ENCODE data around the gene PRDM2.

PRDM2 gene

DNA sequence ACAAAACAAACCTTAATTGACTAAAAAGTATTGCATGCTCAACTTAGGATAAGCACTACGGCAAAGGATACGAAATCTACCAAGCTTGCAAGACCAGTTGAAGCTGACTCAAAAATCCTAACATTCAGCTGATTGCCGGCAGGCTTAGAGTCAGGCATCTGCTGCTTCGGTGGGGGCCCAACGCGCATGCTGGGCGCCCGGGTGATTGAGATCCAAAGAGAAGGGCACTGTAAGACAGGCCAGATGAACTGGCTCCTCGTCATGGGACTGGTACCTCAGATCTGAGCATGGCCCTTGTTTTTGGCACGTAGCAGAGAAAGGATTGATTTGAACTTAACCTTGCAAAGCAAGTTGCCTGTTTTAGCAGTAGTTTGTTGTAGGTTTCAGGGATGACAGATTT, 86.6 kb downstream of the PRDM2 start:
- H3K9me2 ChIP-seq (ENCODE audit: low read depth, low read length): no peaks in the 10 kb centered on the region
- no peak overlapping the region for H3K27ac ChIP-seq (ENCODE audit: low read depth, low read length, poor library complexity, severe bottlenecking)
- H3K27me3 ChIP-seq (ENCODE audit: insufficient read depth, low read length): no peaks in the 10 kb centered on the region
- peaks cover 98% of the 10 kb centered on the region for H3K36me3 ChIP-seq (ENCODE audit: insufficient read depth, low read length)
- no peaks in the 10 kb centered on the region for H3F3A ChIP-seq (ENCODE audit: insufficient read depth, low read length)
- H3K9me3 ChIP-seq (ENCODE audit: low read length): no peaks in the 10 kb centered on the region
- peaks cover 15% of the 10 kb centered on the region for H3K4me1 ChIP-seq (ENCODE audit: insufficient read depth, low read length, severe bottlenecking)
- no peak overlapping the region for H3K4me2 ChIP-seq (ENCODE audit: low read length)
- peaks cover 28% of the 10 kb centered on the region; the same call in 1 of the 2 replicates for H4K20me1 ChIP-seq (ENCODE audit: insufficient read depth, low read length)
- no peak overlapping the region for H2AFZ ChIP-seq (ENCODE audit: low read length)
- no peak overlapping the region for H3K4me3 ChIP-seq (ENCODE audit: low read depth, low read length, poor library complexity, severe bottlenecking)
- TF ChIP-seq CTCF (IDR thresholded peaks at IDR 0.05; ENCODE audit: low read length) (no peak), EZH2 (IDR thresholded peaks at IDR 0.05; ENCODE audit: borderline replicate concordance, low read length) (no peak)
- H3K79me2 ChIP-seq (ENCODE audit: insufficient read depth, low read length): peaks cover 60% of the 10 kb centered on the region
- no peak overlapping the region for H3K9ac ChIP-seq (ENCODE audit: low read length)

- peaks cover 45% of the 10 kb centered on the region for H3K79me2 ChIP-seq (ENCODE audit: insufficient read depth, low read length)
- H3K4me3 ChIP-seq (ENCODE audit: low read depth, low read length, poor library complexity, severe bottlenecking): no peak overlapping the region
- H3K36me3 ChIP-seq (ENCODE audit: insufficient read depth, low read length): peaks cover 93% of the 10 kb centered on the region
- H3K4me1 ChIP-seq (ENCODE audit: insufficient read depth, low read length, severe bottlenecking): no peaks in the 10 kb centered on the region
- no peak for TF ChIP-seq EZH2 (IDR thresholded peaks at IDR 0.05; ENCODE audit: borderline replicate concordance, low read length)
- TF ChIP-seq CTCF (IDR thresholded peaks at IDR 0.05; ENCODE audit: low read length): no peak
- H2AFZ ChIP-seq (ENCODE audit: low read length): no peak overlapping the region
- H3K4me2 ChIP-seq (ENCODE audit: low read length): no peak overlapping the region
- H3K27me3 ChIP-seq (ENCODE audit: insufficient read depth, low read length): no peaks in the 10 kb centered on the region
- H3F3A ChIP-seq (ENCODE audit: insufficient read depth, low read length): no peaks in the 10 kb centered on the region
- no peak overlapping the region for H3K27ac ChIP-seq (ENCODE audit: low read depth, low read length, poor library complexity, severe bottlenecking)
- no peaks in the 10 kb centered on the region for H3K9me3 ChIP-seq (ENCODE audit: low read length)
- H3K9ac ChIP-seq (ENCODE audit: low read length): no peak overlapping the region
- H4K20me1 ChIP-seq (ENCODE audit: insufficient read depth, low read length): peaks cover 23% of the 10 kb centered on the region; the same call in 1 of the 2 replicates
- H3K9me2 ChIP-seq (ENCODE audit: low read depth, low read length): no peaks in the 10 kb centered on the region
Measured at GRCh38 chr1:13788795-13789194, 88.8 kb downstream of the PRDM2 start.

- 0 out of 2 replicates have a peak, but pooled peaks cover 10% of the 10 kb centered on the region for H4K20me1 ChIP-seq (ENCODE audit: insufficient read depth, low read length)
- H3K79me2 ChIP-seq (ENCODE audit: insufficient read depth, low read length): peaks cover 29% of the 10 kb centered on the region
- H3K36me3 ChIP-seq (ENCODE audit: insufficient read depth, low read length): peaks cover 81% of the 10 kb centered on the region
Measured at GRCh38 chr1:13790290-13791030, 90.5 kb downstream of the PRDM2 start.

More at GRCh38 chr1:13790290-13791030, 90.5 kb downstream of the PRDM2 start:
- Histone ChIP-seq H3K4me2 (ENCODE audit: low read length) (no peak overlapping the region), H3K4me3 (ENCODE audit: low read depth, low read length, poor library complexity, severe bottlenecking) (no peak overlapping the region), H3K4me1 (ENCODE audit: insufficient read depth, low read length, severe bottlenecking) (peaks cover 4% of the 10 kb centered on the region), H3K9me3 (ENCODE audit: low read length) (no peaks in the 10 kb centered on the region), H3F3A (ENCODE audit: insufficient read depth, low read length) (no peaks in the 10 kb centered on the region), H3K27ac (ENCODE audit: low read depth, low read length, poor library complexity, severe bottlenecking) (no peak overlapping the region), H3K27me3 (ENCODE audit: insufficient read depth, low read length) (no peaks in the 10 kb centered on the region), H3K9ac (ENCODE audit: low read length) (no peak overlapping the region), H3K9me2 (ENCODE audit: low read depth, low read length) (no peaks in the 10 kb centered on the region), H2AFZ (ENCODE audit: low read length) (no peak overlapping the region)
- TF ChIP-seq CTCF (IDR thresholded peaks at IDR 0.05; ENCODE audit: low read length) (no peak), EZH2 (IDR thresholded peaks at IDR 0.05; ENCODE audit: borderline replicate concordance, low read length) (no peak)

All from OCI-LY1 (cell line).